SK-N-SH (cell line): ENCODE data around the gene TGFB3. TPM values are rescaled to one million over a fixed set of nuclear protein-coding genes. Genes with fewer than 3 reads are reported as not detected.

Experiments used
- CTCF ChIA-PET: fragments of 300-600, 350-600 bp; formaldehyde crosslinking; extraction: SDS; loops from one replicate; lab custom pipeline; 2021; lab: Yijun Ruan, JAX
- POLR2A ChIA-PET: fragments of 350-600 bp; sonication (Branson Sonifier 250); formaldehyde crosslinking; extraction: SDS; loops from one replicate; lab custom pipeline; 2020; ENCODE audit warnings: antibody characterized with exemption, inconsistent platforms; lab: Yijun Ruan, JAX
- DNase-seq: peaks from one replicate; pipeline ENCODE4 v3.0.0; 2012
- H2AFZ ChIP-seq: fragments of 200-600 bp; sonication (generic); 2 replicates; pipeline ENCODE4 v1.8.1; 2016; ENCODE audit warnings: antibody characterized with exemption, mild to moderate bottlenecking, low read depth
- H3F3A ChIP-seq: fragments of 200-600 bp; sonication (generic); replicated peaks from 2 replicates; pipeline ENCODE3; 2016; ENCODE audit warnings: antibody characterized with exemption, mild to moderate bottlenecking; ENCODE audit not compliant: insufficient read depth
- H3K27ac ChIP-seq, 2 experiments: fragments of 200-500 bp in 1 of 2; fragments of 200-600 bp in 1 of 2; sonication (Bioruptor generic) in 1 of 2; sonication (generic), shearing (Covaris generic) in 1 of 2; 2 replicates each; pipeline versions ENCODE4 v1.5.1 to v1.6.1; 2014 to 2016; ENCODE audit warnings: low read depth in 2 of 2, inconsistent platforms in 1 of 2, low read length in 1 of 2, mild to moderate bottlenecking in 1 of 2, mixed read lengths in 1 of 2
- H3K27me3 ChIP-seq: fragments of 200-600 bp; sonication (generic), shearing (Covaris generic); 2 replicates; pipeline ENCODE4 v1.6.1; 2016; ENCODE audit warnings: mixed run types; ENCODE audit not compliant: insufficient read depth
- H3K36me3 ChIP-seq, 2 experiments: fragments of 200-500 bp in 1 of 2; fragments of 200-600 bp in 1 of 2; sonication (Bioruptor generic) in 1 of 2; sonication (generic) in 1 of 2; replicated peaks in 1 of 2; 2 replicates each; pipeline versions ENCODE3 to v1.5.1; 2014 to 2016; ENCODE audit warnings: low read length in 1 of 2, mild to moderate bottlenecking in 1 of 2; ENCODE audit not compliant: insufficient read depth in 2 of 2, control insufficient read depth in 1 of 2
- H3K4me1 ChIP-seq, 2 experiments: fragments of 200-500 bp in 1 of 2; fragments of 200-600 bp in 1 of 2; sonication (Bioruptor generic) in 1 of 2; sonication (generic), shearing (Covaris generic) in 1 of 2; 2 replicates each; pipeline versions ENCODE4 v1.5.1 to v1.6.1; 2014 to 2016; ENCODE audit warnings: low read depth in 1 of 2, low read length in 1 of 2, mixed run types in 1 of 2; ENCODE audit not compliant: insufficient read depth in 2 of 2, control insufficient read depth in 1 of 2
- H3K4me2 ChIP-seq: fragments of 200-600 bp; sonication (generic), shearing (Covaris generic); 2 replicates; pipeline ENCODE4 v1.6.1; 2017; ENCODE audit warnings: mixed run types
- H3K4me3 ChIP-seq, 2 experiments: fragments of 200-500 bp in 1 of 2; fragments of 200-600 bp in 1 of 2; sonication (Bioruptor generic) in 1 of 2; sonication (generic), shearing (Covaris generic) in 1 of 2; 2 replicates each; pipeline versions ENCODE4 v1.5.1 to v1.8.1; 2014 to 2016; ENCODE audit warnings: low read depth in 2 of 2, inconsistent platforms in 1 of 2, low read length in 1 of 2, mild to moderate bottlenecking in 1 of 2, mixed read lengths in 1 of 2, moderate library complexity in 1 of 2
- H3K79me2 ChIP-seq: fragments of 200-600 bp; sonication (generic); 2 replicates; pipeline ENCODE4 v1.8.1; 2017; ENCODE audit warnings: mild to moderate bottlenecking; ENCODE audit not compliant: insufficient read depth
- H3K9ac ChIP-seq: fragments of 200-600 bp; sonication (generic); 2 replicates; pipeline ENCODE4 v1.6.1; 2017; ENCODE audit warnings: mixed run types
- H3K9me2 ChIP-seq: fragments of 200-600 bp; sonication (generic); 2 replicates; pipeline ENCODE4 v1.6.1; 2017; ENCODE audit warnings: mixed run types
- H3K9me3 ChIP-seq: fragments of 200-600 bp; sonication (generic); 2 replicates; pipeline ENCODE4 v1.6.1; 2017; ENCODE audit warnings: mixed run types, mild to moderate bottlenecking, moderate library complexity
- H4K20me1 ChIP-seq: fragments of 200-600 bp; sonication (generic); 2 replicates; pipeline ENCODE4 v1.6.1; 2017; ENCODE audit warnings: mild to moderate bottlenecking, mixed run types; ENCODE audit not compliant: insufficient read depth
- CHD2 ChIP-seq: fragments of 150-350 bp; IDR thresholded peaks from 2 replicates; pipeline ENCODE4 v1.6.1; 2018; ENCODE audit warnings: low read length; ENCODE audit not compliant: partially characterized antibody
- ELF1 ChIP-seq: IDR thresholded peaks from 2 replicates; pipeline ENCODE4 v1.4.0; 2012
- EP300 ChIP-seq, 2 experiments: IDR thresholded peaks; 2 replicates each; pipeline versions ENCODE4 v1.4.0 to v1.6.1; 2012; ENCODE audit warnings: borderline replicate concordance in 1 of 2, low read depth in 1 of 2, low read length in 1 of 2
- FOSL2 ChIP-seq: IDR thresholded peaks from 2 replicates; pipeline ENCODE4 v1.4.0; 2012; ENCODE audit warnings: low read depth, mild to moderate bottlenecking, moderate library complexity, borderline replicate concordance
- FOXM1 ChIP-seq: IDR thresholded peaks from 2 replicates; pipeline ENCODE4 v1.4.0; 2012; ENCODE audit warnings: low read depth, mild to moderate bottlenecking
- GABPA ChIP-seq: IDR thresholded peaks from 2 replicates; pipeline ENCODE4 v1.4.0; 2012; ENCODE audit warnings: low read depth, mild to moderate bottlenecking
- GATA2 ChIP-seq: sonication (generic); formaldehyde crosslinking; IDR thresholded peaks from 2 replicates; pipeline ENCODE4 v1.5.0; 2020; ENCODE audit warnings: mild to moderate bottlenecking, missing genetic modification reagents
- IRF3 ChIP-seq: fragments of 150-350 bp; IDR thresholded peaks from 2 replicates; pipeline ENCODE4 v1.6.1; 2016; ENCODE audit warnings: mild to moderate bottlenecking, low read depth, low read length
- MEF2A ChIP-seq: IDR thresholded peaks from 2 replicates; pipeline ENCODE4 v1.4.0; 2012; ENCODE audit warnings: low read depth, borderline replicate concordance
- NRF1 ChIP-seq: IDR thresholded peaks from 2 replicates; pipeline ENCODE4 v1.6.1; 2012; ENCODE audit warnings: low read depth, mild to moderate bottlenecking, low read length
- POLR2AphosphoS5 ChIP-seq: IDR thresholded peaks from 2 replicates; pipeline ENCODE4 v1.6.1; 2012; ENCODE audit warnings: low read depth, low read length
- RAD21 ChIP-seq: IDR thresholded peaks from 2 replicates; pipeline ENCODE4 v1.6.1; 2012; ENCODE audit warnings: mild to moderate bottlenecking, low read length
- RCOR1 ChIP-seq: fragments of 150-350 bp; IDR thresholded peaks from 2 replicates; pipeline ENCODE4 v1.6.1; 2017; ENCODE audit warnings: antibody characterized with exemption, low read length
- REST ChIP-seq: IDR thresholded peaks from 2 replicates; pipeline ENCODE4 v1.6.1; 2012; ENCODE audit warnings: mild to moderate bottlenecking, low read depth, low read length, moderate library complexity
- SIN3A ChIP-seq: IDR thresholded peaks from 2 replicates; pipeline ENCODE4 v1.6.1; 2012; ENCODE audit warnings: low read depth, mild to moderate bottlenecking, low read length, moderate library complexity, borderline replicate concordance
- SMC3 ChIP-seq: IDR thresholded peaks from 2 replicates; pipeline ENCODE4 v1.6.1; 2012; ENCODE audit warnings: low read depth, low read length, improper control_type of control experiment
- TAF1 ChIP-seq: IDR thresholded peaks from 2 replicates; pipeline ENCODE4 v1.6.1; 2012; ENCODE audit warnings: low read depth, mild to moderate bottlenecking, low read length, moderate library complexity, borderline replicate concordance
- TCF12 ChIP-seq: IDR thresholded peaks from 2 replicates; pipeline ENCODE4 v1.4.0; 2012
- TEAD4 ChIP-seq: IDR thresholded peaks from 2 replicates; pipeline ENCODE4 v1.4.0; 2012; ENCODE audit warnings: mild to moderate bottlenecking, borderline replicate concordance; ENCODE audit not compliant: insufficient read depth
- ZBTB33 ChIP-seq: IDR thresholded peaks from 2 replicates; pipeline ENCODE4 v1.4.0; 2012; ENCODE audit warnings: low read depth, borderline replicate concordance
- WGBS: methylation state at CpG from one replicate; pipeline ENCODE4 v1.1.6; 2017; ENCODE audit warnings: low lambda C conversion rate; 5-methylcytosine and 5-hydroxymethylcytosine counted together
- polyA plus RNA-seq, 3 experiments: library from polyadenylated mRNA; depleted of rRNA; stranded (reverse); fragments of >200 nt; gene quantifications; 2 replicates each; pipeline ENCODE4 v1.2.3, GENCODE V29; 2012

The TGFB3 gene
- polyA plus RNA-seq, 1 of the 3 experiments (the other 2 are of a cell fraction): 7.6 TPM

GRCh38 chr14:75990297-75990696, 8.5 kb upstream of the TGFB3 start (continued):
- no peak for TF ChIP-seq REST
- TF ChIP-seq POLR2AphosphoS5: no peak
- TF ChIP-seq IRF3: no peak
- TF ChIP-seq RCOR1: peak; percentile 69; the same call in 1 of the 2 replicates
- TF ChIP-seq GABPA: no peak
- peak in 1 of 2 experiments; percentile 62; a peak in 1 of 4 replicates for TF ChIP-seq EP300 (IDR thresholded peaks at IDR 0.05; ENCODE audit: borderline replicate concordance in 1 of 2, low read depth in 1 of 2, low read length in 1 of 2)

GRCh38 chr14:75989134-75989533, 7.3 kb upstream of the TGFB3 start:
- no peak overlapping the region for H3K4me3 ChIP-seq
- TF ChIP-seq TEAD4 (no peak), ZBTB33 (no peak), GATA2 (no peak), GABPA (no peak), CHD2 (no peak), SIN3A (no peak), FOSL2 (no peak), TAF1 (no peak), ELF1 (no peak), MEF2A (no peak), EP300 (IDR thresholded peaks at IDR 0.05; ENCODE audit: borderline replicate concordance in 1 of 2, low read depth in 1 of 2, low read length in 1 of 2) (no peak), SMC3 (no peak), NRF1 (no peak), RAD21 (no peak), FOXM1 (no peak), TCF12 (no peak)
- TF ChIP-seq, all 33 proteins: peak for 0
- Histone ChIP-seq H3F3A (no peaks in the 10 kb centered on the region), H3K9me3 (no peaks in the 10 kb centered on the region), H3K9ac (no peak overlapping the region), H3K79me2 (peaks cover 18% of the 10 kb centered on the region), H3K27ac (no peak overlapping the region), H3K27me3 (no peaks in the 10 kb centered on the region), H3K9me2 (no peaks in the 10 kb centered on the region), H3K4me2 (no peak overlapping the region), H4K20me1 (no peaks in the 10 kb centered on the region), H2AFZ (no peak overlapping the region), H3K4me1 (peaks cover 4 to 23% of the 10 kb centered on the region in 2 experiments; a peak in 3 of 4 replicates), H3K36me3 (peaks cover 18 to 41% of the 10 kb centered on the region in 2 experiments)
- no peak for DNase-seq
- POLR2A ChIA-PET: no interaction called here
- WGBS: 74% methylated on average over 6 of the region's 6 CpGs
- CTCF ChIA-PET: interaction anchor here (1.2 to 2.3 kb wide), 7 partner anchors 9 to 280 kb away, joined by 3 to 16 read pairs (median 7); no protein-coding TSS in a partner anchor
